NT2/D1 (cell line): ENCODE data around the gene TAS2R43.
"Not testable (repeated sequence)": the region's sequence is repeated elsewhere in the genome, so short reads cannot be mapped to it uniquely, and the experiment has no call there.

Source experiments
- DNase-seq: peaks from one replicate; pipeline ENCODE4 v3.0.0-alpha.2; 2011; ENCODE audit warnings: low read depth, low spot score
- H3K27me3 ChIP-seq: 2 replicates; pipeline ENCODE4 v1.6.0; 2011; ENCODE audit warnings: mild to moderate bottlenecking; ENCODE audit not compliant: insufficient read length, insufficient read depth
- H3K36me3 ChIP-seq: 2 replicates; pipeline ENCODE4 v1.6.1; 2011; ENCODE audit warnings: mild to moderate bottlenecking, low read length, mixed read lengths; ENCODE audit not compliant: insufficient read depth, insufficient read length
- H3K4me1 ChIP-seq: 2 replicates; pipeline ENCODE4 v1.5.1; 2011; ENCODE audit not compliant: insufficient read depth, insufficient read length
- H3K4me3 ChIP-seq: 2 replicates; pipeline ENCODE4 v1.5.1; 2011; ENCODE audit warnings: low read depth; ENCODE audit not compliant: insufficient read length
- H3K9ac ChIP-seq: 2 replicates; pipeline ENCODE4 v1.6.0; 2011; ENCODE audit warnings: low read depth; ENCODE audit not compliant: insufficient read length
- H3K9me3 ChIP-seq: 2 replicates; pipeline ENCODE4 v1.5.1; 2011; ENCODE audit warnings: mild to moderate bottlenecking, low read length; ENCODE audit not compliant: insufficient read depth
- SUZ12 ChIP-seq: IDR thresholded peaks from 2 replicates; pipeline ENCODE4 v1.6.1; 2011; ENCODE audit not compliant: insufficient read length, insufficient read depth; ENCODE audit errors: extremely low read depth
- YY1 ChIP-seq: IDR thresholded peaks from 2 replicates; pipeline ENCODE4 v1.6.1; 2011; ENCODE audit not compliant: insufficient read length, insufficient read depth
- ZNF274 ChIP-seq: IDR thresholded peaks from 2 replicates; pipeline ENCODE4 v1.6.1; 2011; ENCODE audit warnings: mild to moderate bottlenecking, low read depth, low read length

TAS2R43 gene

GRCh38 chr12:11059041-11059440 is 33.1 kb downstream of the TAS2R43 start:
- DNase-seq: no peak
- Histone ChIP-seq H3K9me3 (no peaks in the 10 kb centered on the region), H3K4me3 (no peak overlapping the region), H3K27me3 (no peaks in the 10 kb centered on the region), H3K4me1 (no peaks in the 10 kb centered on the region), H3K9ac (no peak overlapping the region), H3K36me3 (peaks cover 7% of the 10 kb centered on the region)
- TF ChIP-seq ZNF274 (no peak), YY1 (no peak), SUZ12 (no peak)

- no peaks in the 10 kb centered on the region for H3K4me1 ChIP-seq
- H3K36me3 ChIP-seq: peaks cover 11% of the 10 kb centered on the region
- peaks cover 22% of the 10 kb centered on the region for H3K9me3 ChIP-seq
- no peak overlapping the region for H3K9ac ChIP-seq
- no peak overlapping the region for H3K4me3 ChIP-seq
- no peak for DNase-seq
- no peaks in the 10 kb centered on the region for H3K27me3 ChIP-seq
- no peak for TF ChIP-seq YY1
- TF ChIP-seq ZNF274: no peak
- no peak for TF ChIP-seq SUZ12
Measured at GRCh38 chr12:11055306-11055705, 36.8 kb downstream of the TAS2R43 start.

GRCh38 chr12:11049806-11050531 is 42.1 kb downstream of the TAS2R43 start:
- not testable (repeated sequence) for H3K4me3 ChIP-seq, H3K9ac ChIP-seq, H3K4me1 ChIP-seq, H3K27me3 ChIP-seq, DNase-seq
- Histone ChIP-seq H3K9me3 (peaks cover 28% of the 10 kb centered on the region), H3K36me3 (peaks cover 24% of the 10 kb centered on the region)

GRCh38 chr12:11041366-11041765 is 50.7 kb downstream of the TAS2R43 start:
- not testable (repeated sequence) for H3K4me1 ChIP-seq, DNase-seq
- H3K36me3 ChIP-seq: peaks cover 11% of the 10 kb centered on the region

More at GRCh38 chr12:11041366-11041765, 50.7 kb downstream of the TAS2R43 start:
- not testable (repeated sequence) for H3K9me3 ChIP-seq, H3K9ac ChIP-seq, H3K4me3 ChIP-seq, H3K27me3 ChIP-seq
